ENCODE results near the gene CDH23.

DNA sequence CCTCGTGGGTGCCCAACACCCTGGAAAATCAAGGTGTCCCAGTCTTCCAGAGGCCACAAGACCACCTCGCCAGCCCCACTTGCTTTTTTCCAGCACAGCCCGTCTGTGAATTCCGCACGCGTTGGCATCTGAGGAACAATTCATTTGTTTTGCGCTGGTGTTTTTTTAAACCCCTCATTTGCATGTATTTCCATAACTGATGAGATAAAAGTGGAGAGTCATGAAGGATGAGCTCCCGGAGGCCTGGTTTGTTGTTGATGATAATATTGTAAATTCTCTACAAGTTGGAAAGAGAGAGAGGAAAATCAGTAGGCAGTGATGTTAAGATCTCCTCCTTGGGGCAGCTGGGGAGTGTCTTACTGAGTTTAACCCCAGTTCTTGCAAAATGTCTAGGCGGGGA, 43.1 kb upstream of the CDH23 start:
- TF ChIP-seq, protein P1, sequence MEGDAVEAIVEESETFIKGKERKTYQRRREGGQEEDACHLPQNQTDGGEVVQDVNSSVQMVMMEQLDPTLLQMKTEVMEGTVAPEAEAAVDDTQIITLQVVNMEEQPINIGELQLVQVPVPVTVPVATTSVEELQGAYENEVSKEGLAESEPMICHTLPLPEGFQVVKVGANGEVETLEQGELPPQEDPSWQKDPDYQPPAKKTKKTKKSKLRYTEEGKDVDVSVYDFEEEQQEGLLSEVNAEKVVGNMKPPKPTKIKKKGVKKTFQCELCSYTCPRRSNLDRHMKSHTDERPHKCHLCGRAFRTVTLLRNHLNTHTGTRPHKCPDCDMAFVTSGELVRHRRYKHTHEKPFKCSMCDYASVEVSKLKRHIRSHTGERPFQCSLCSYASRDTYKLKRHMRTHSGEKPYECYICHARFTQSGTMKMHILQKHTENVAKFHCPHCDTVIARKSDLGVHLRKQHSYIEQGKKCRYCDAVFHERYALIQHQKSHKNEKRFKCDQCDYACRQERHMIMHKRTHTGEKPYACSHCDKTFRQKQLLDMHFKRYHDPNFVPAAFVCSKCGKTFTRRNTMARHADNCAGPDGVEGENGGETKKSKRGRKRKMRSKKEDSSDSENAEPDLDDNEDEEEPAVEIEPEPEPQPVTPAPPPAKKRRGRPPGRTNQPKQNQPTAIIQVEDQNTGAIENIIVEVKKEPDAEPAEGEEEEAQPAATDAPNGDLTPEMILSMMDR (IDR thresholded peaks at IDR 0.05), result no peak
- no peak for TF ChIP-seq POLR2A (IDR thresholded peaks at IDR 0.05)

Measured in vagina (tissue), 2 donors.